ENCODE data around the gene MTUS2.

DNA sequence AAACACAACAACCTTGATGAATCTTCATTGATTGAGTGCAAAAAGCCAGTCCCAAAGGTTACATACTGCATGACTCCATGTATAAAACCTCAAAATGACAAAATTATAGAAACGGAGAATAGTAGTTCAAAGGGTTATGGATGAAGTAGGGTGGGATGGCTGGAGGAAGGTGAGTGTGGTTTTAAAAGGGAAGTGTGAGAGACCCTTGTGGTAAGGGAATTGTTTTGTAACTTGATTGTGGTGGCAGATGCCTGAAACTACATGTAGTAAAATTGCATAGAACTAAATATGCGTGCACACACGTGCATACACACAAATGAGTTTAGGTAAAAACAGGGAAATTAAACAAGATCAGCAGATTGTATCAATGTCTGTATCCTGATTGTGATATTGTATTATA is 340.7 kb downstream of the MTUS2 start:
- TF ChIP-seq SMC3 (conservative IDR thresholded peaks at IDR 0.05; ENCODE audit: poor library complexity), result no peak
- TF ChIP-seq, protein P1, sequence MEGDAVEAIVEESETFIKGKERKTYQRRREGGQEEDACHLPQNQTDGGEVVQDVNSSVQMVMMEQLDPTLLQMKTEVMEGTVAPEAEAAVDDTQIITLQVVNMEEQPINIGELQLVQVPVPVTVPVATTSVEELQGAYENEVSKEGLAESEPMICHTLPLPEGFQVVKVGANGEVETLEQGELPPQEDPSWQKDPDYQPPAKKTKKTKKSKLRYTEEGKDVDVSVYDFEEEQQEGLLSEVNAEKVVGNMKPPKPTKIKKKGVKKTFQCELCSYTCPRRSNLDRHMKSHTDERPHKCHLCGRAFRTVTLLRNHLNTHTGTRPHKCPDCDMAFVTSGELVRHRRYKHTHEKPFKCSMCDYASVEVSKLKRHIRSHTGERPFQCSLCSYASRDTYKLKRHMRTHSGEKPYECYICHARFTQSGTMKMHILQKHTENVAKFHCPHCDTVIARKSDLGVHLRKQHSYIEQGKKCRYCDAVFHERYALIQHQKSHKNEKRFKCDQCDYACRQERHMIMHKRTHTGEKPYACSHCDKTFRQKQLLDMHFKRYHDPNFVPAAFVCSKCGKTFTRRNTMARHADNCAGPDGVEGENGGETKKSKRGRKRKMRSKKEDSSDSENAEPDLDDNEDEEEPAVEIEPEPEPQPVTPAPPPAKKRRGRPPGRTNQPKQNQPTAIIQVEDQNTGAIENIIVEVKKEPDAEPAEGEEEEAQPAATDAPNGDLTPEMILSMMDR (IDR thresholded peaks at IDR 0.05; ENCODE audit: poor library complexity, severe bottlenecking), result no peak

Measured in neural cell (in vitro differentiated cells).